Measurements from ENCODE around the gene NIPSNAP3A.

DNA sequence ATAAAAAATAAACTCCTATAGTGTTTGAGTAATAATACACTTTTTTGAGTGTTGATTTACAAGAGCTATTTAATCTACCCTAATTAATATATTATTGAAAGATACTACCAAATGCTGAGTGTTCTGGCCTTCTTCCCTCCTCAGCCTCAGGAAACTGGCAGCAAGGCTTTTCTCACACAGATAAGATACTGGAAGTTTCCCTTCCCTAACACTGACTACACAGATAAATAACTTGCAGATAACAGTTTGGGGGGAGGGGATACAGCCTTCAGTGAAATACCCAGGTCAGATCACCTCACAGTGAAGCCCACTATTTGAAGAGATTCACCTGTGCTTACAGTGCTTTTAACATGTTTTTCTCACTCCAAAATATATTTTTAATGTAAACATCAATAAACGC lies 1.6 kb upstream of the NIPSNAP3A start:
- TF ChIP-seq, protein P1, sequence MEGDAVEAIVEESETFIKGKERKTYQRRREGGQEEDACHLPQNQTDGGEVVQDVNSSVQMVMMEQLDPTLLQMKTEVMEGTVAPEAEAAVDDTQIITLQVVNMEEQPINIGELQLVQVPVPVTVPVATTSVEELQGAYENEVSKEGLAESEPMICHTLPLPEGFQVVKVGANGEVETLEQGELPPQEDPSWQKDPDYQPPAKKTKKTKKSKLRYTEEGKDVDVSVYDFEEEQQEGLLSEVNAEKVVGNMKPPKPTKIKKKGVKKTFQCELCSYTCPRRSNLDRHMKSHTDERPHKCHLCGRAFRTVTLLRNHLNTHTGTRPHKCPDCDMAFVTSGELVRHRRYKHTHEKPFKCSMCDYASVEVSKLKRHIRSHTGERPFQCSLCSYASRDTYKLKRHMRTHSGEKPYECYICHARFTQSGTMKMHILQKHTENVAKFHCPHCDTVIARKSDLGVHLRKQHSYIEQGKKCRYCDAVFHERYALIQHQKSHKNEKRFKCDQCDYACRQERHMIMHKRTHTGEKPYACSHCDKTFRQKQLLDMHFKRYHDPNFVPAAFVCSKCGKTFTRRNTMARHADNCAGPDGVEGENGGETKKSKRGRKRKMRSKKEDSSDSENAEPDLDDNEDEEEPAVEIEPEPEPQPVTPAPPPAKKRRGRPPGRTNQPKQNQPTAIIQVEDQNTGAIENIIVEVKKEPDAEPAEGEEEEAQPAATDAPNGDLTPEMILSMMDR (IDR thresholded peaks at IDR 0.05 in 2 of 3, conservative IDR thresholded peaks at IDR 0.05 in 1 of 3; ENCODE audit: borderline replicate concordance in 1 of 3, insufficient read depth in 1 of 3, low read depth in 2 of 3, low read length in 2 of 3) = no peak
- TF ChIP-seq TCF7L2 (IDR thresholded peaks at IDR 0.05; ENCODE audit: borderline replicate concordance, extremely low read depth, insufficient read depth, insufficient read length) (no peak), CEBPB (IDR thresholded peaks at IDR 0.05; ENCODE audit: low read depth) (no peak), SRF (IDR thresholded peaks at IDR 0.05; ENCODE audit: low read depth) (no peak), POLR2AphosphoS5 (IDR thresholded peaks at IDR 0.05; ENCODE audit: low read depth, low read length) (no peak), POLR2A (IDR thresholded peaks at IDR 0.05; ENCODE audit: borderline replicate concordance, extremely low read depth, insufficient read depth, insufficient read length) (no peak), ZNF274 (IDR thresholded peaks at IDR 0.05; ENCODE audit: low read depth, low read length) (no peak), YY1 (IDR thresholded peaks at IDR 0.05; ENCODE audit: extremely low read depth, insufficient replicate concordance, low read depth, low read length) (no peak), RAD21 (IDR thresholded peaks at IDR 0.05; ENCODE audit: low read depth) (no peak)
- TF ChIP-seq, protein P2, sequence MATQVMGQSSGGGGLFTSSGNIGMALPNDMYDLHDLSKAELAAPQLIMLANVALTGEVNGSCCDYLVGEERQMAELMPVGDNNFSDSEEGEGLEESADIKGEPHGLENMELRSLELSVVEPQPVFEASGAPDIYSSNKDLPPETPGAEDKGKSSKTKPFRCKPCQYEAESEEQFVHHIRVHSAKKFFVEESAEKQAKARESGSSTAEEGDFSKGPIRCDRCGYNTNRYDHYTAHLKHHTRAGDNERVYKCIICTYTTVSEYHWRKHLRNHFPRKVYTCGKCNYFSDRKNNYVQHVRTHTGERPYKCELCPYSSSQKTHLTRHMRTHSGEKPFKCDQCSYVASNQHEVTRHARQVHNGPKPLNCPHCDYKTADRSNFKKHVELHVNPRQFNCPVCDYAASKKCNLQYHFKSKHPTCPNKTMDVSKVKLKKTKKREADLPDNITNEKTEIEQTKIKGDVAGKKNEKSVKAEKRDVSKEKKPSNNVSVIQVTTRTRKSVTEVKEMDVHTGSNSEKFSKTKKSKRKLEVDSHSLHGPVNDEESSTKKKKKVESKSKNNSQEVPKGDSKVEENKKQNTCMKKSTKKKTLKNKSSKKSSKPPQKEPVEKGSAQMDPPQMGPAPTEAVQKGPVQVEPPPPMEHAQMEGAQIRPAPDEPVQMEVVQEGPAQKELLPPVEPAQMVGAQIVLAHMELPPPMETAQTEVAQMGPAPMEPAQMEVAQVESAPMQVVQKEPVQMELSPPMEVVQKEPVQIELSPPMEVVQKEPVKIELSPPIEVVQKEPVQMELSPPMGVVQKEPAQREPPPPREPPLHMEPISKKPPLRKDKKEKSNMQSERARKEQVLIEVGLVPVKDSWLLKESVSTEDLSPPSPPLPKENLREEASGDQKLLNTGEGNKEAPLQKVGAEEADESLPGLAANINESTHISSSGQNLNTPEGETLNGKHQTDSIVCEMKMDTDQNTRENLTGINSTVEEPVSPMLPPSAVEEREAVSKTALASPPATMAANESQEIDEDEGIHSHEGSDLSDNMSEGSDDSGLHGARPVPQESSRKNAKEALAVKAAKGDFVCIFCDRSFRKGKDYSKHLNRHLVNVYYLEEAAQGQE (IDR thresholded peaks at IDR 0.05; ENCODE audit: low read depth) = no peak
- TF ChIP-seq, protein P3, sequence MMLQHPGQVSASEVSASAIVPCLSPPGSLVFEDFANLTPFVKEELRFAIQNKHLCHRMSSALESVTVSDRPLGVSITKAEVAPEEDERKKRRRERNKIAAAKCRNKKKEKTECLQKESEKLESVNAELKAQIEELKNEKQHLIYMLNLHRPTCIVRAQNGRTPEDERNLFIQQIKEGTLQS (IDR thresholded peaks at IDR 0.05) = no peak

Measured in HCT116 (cell line).